OCI-LY3 (cell line): ENCODE results near the gene SLC18A3.
A peak's percentile ranks its signal among the peaks of the same experiment; 100 is the strongest.

ENCODE experiments used
- H2AFZ ChIP-seq: fragments of 200-600, 300-600 bp; shearing (Covaris generic); 2 replicates; pipeline ENCODE4 v1.6.0; 2014; ENCODE audit warnings: antibody characterized with exemption, low read depth, low read length
- H3K27ac ChIP-seq: fragments of 200-600, 300-600 bp; sonication (generic); 2 replicates; pipeline ENCODE4 v1.5.1; 2014; ENCODE audit warnings: mild to moderate bottlenecking, low read length, moderate library complexity, mixed read lengths
- H3K27me3 ChIP-seq: fragments of 200-600, 300-600 bp; sonication (generic); 2 replicates; pipeline ENCODE4 v1.6.1; 2014; ENCODE audit warnings: low read depth, low read length, mixed read lengths
- H3K36me3 ChIP-seq: fragments of 200-600, 300-600 bp; sonication (generic); replicated peaks from 2 replicates; pipeline ENCODE3; 2014; ENCODE audit warnings: low read depth, low read length, mixed read lengths
- H3K4me1 ChIP-seq: fragments of 300-600, 200-600 bp; sonication (generic); 2 replicates; pipeline ENCODE4 v1.6.1; 2014; ENCODE audit warnings: low read length, mixed read lengths
- H3K4me2 ChIP-seq: fragments of 200-600, 300-600 bp; sonication (generic); 2 replicates; pipeline ENCODE4 v1.6.1; 2014; ENCODE audit warnings: low read length, mixed read lengths
- H3K4me3 ChIP-seq: fragments of 300-600, 200-600 bp; sonication (generic); 2 replicates; pipeline ENCODE4 v1.5.1; 2014; ENCODE audit warnings: antibody characterized with exemption, mild to moderate bottlenecking, low read length, moderate library complexity
- H3K79me2 ChIP-seq: fragments of 300-600, 200-600 bp; shearing (Covaris generic); 2 replicates; pipeline ENCODE4 v1.6.1; 2014; ENCODE audit warnings: mild to moderate bottlenecking, low read length, mixed read lengths
- H3K9ac ChIP-seq: fragments of 300-600, 200-600 bp; shearing (Covaris generic); 2 replicates; pipeline ENCODE4 v1.6.0; 2014; ENCODE audit warnings: mild to moderate bottlenecking, low read length, moderate library complexity
- H3K9me3 ChIP-seq: fragments of 200-600, 300-600 bp; shearing (Covaris generic); 2 replicates; pipeline ENCODE4 v1.6.1; 2014; ENCODE audit warnings: low read length, mixed read lengths; ENCODE audit not compliant: insufficient read depth
- H4K20me1 ChIP-seq: fragments of 200-600, 300-600 bp; sonication (generic); 2 replicates; pipeline ENCODE4 v1.6.1; 2016; ENCODE audit warnings: low read length, mixed read lengths; ENCODE audit not compliant: insufficient read depth
- CTCF ChIP-seq: fragments of 200-600, 300-600 bp; sonication (generic); IDR thresholded peaks from 2 replicates; pipeline ENCODE4 v1.5.1; 2014; ENCODE audit warnings: antibody characterized with exemption, low read length, low read depth
- EZH2phosphoT487 ChIP-seq: fragments of 200-600 bp; shearing (Covaris generic); IDR thresholded peaks from 2 replicates; pipeline ENCODE4 v1.6.1; 2018; ENCODE audit warnings: antibody characterized with exemption, mixed run types, low read depth

The SLC18A3 gene

GRCh38 chr10:49610114-49610457, at the start of gene SLC18A3:
SLC18A3 (plus strand) TSS chr10:49610310; CDS start chr10:49610741, 431 bp downstream.
- TF ChIP-seq EZH2phosphoT487 (no peak), CTCF (no peak)
- Histone ChIP-seq H3K4me2 (no peak within 1 kb of the TSS), H3K36me3 (no peaks in the 10 kb centered on the region), H3K79me2 (no peaks in the 10 kb centered on the region), H3K9me3 (no peaks in the 10 kb centered on the region), H4K20me1 (no peaks in the 10 kb centered on the region), H3K9ac (no peak within 1 kb of the TSS), H2AFZ (no peak within 1 kb of the TSS), H3K4me1 (no peaks in the 10 kb centered on the region), H3K27ac (no peak within 1 kb of the TSS), H3K4me3 (no peak within 1 kb of the TSS), H3K27me3 (no peaks in the 10 kb centered on the region)

DNA sequence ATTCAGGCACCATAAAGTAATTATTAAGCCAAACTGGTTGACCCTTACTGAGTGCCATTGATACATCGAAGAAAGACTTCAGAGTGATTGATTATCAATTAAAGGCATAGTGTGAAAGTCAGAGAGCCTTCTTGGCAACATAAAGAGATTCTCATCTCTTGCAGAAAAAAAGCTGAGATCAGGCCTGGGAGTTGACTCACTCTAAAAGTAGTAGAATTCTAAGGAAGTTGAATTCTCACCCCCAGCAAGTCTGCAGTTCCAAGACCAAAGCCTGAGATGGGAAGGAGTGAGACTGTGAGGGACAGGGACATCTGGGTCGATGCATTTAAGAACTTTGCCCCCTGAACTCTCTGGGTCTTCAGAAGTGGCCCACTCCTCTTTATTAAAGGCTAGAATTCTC, 49.6 kb upstream of the SLC18A3 start:
- no peak overlapping the region for H3K4me2 ChIP-seq
- H3K9ac ChIP-seq, result no peak overlapping the region
- no peak overlapping the region for H3K27ac ChIP-seq
- TF ChIP-seq CTCF, result no peak
- TF ChIP-seq EZH2phosphoT487, result no peak
- peaks cover 20% of the 10 kb centered on the region for H3K4me1 ChIP-seq
- H3K4me3 ChIP-seq, result no peak overlapping the region
- no peaks in the 10 kb centered on the region for H3K9me3 ChIP-seq
- no peak overlapping the region for H2AFZ ChIP-seq
- no peaks in the 10 kb centered on the region for H3K79me2 ChIP-seq
- no peaks in the 10 kb centered on the region for H3K36me3 ChIP-seq
- H3K27me3 ChIP-seq, result no peaks in the 10 kb centered on the region
- H4K20me1 ChIP-seq, result no peaks in the 10 kb centered on the region

DNA sequence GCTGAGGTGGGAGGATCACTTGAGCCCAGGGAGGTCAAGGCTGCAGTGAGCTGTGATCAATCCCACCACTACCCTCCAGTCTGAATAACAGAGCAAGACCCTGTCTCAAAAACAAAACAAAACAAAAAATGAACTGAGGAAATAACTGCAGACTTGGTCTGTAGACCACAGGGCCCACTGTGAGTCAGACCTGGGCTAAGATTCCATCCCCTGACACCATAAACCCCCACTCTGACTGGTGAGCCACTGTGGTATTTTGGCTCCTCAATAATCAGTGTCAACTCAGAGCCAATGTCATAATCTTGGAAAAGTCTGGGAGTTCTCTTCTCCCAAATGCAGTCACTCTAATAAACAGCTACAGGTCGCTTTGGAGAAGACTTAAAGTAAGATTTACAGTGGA, 47.2 kb upstream of the SLC18A3 start:
- Histone ChIP-seq H4K20me1 (no peaks in the 10 kb centered on the region), H2AFZ (no peak overlapping the region), H3K9ac (no peak overlapping the region), H3K4me3 (no peak overlapping the region), H3K4me2 (no peak overlapping the region), H3K27ac (no peak overlapping the region), H3K27me3 (no peaks in the 10 kb centered on the region), H3K9me3 (no peaks in the 10 kb centered on the region), H3K4me1 (peaks cover 9% of the 10 kb centered on the region), H3K79me2 (no peaks in the 10 kb centered on the region), H3K36me3 (no peaks in the 10 kb centered on the region)
- TF ChIP-seq CTCF (no peak), EZH2phosphoT487 (no peak)

- H3K4me1 ChIP-seq, result peaks cover 9% of the 10 kb centered on the region
- no peaks in the 10 kb centered on the region for H4K20me1 ChIP-seq
- no peak overlapping the region for H3K4me3 ChIP-seq
- H3K27me3 ChIP-seq, result no peaks in the 10 kb centered on the region
- H3K79me2 ChIP-seq, result no peaks in the 10 kb centered on the region
- no peak overlapping the region for H3K27ac ChIP-seq
- peak overlapping the region; percentile 7; the same call in 1 of the 2 replicates for H3K4me2 ChIP-seq
- no peaks in the 10 kb centered on the region; the same call in 1 of the 2 replicates for H3K9me3 ChIP-seq
- no peak overlapping the region for H3K9ac ChIP-seq
- no peak overlapping the region for H2AFZ ChIP-seq
- no peaks in the 10 kb centered on the region for H3K36me3 ChIP-seq
- TF ChIP-seq EZH2phosphoT487 (no peak), CTCF (no peak)
Measured at GRCh38 chr10:49564461-49565009, 45.6 kb upstream of the SLC18A3 start.
